Right atrium auricular region (tissue), 2 donors: ENCODE results near the gene CNIH4. TPM values are rescaled to one million over a fixed set of nuclear protein-coding genes. Genes with fewer than 3 reads are reported as not detected.
"Not testable (repeated sequence)": the region's sequence is repeated elsewhere in the genome, so short reads cannot be mapped to it uniquely, and the experiment has no call there.

ENCODE experiments used
- DNase-seq: peaks from one replicate; pipeline ENCODE4 v3.0.0-alpha.2; 2019; ENCODE audit warnings: low spot score
- H3K27ac ChIP-seq, 2 donors: fragments of 200-600 bp; sonication (generic); 1 replicate in 1 of 2; 2 replicates in 1 of 2; pipeline ENCODE4 v1.5.1; 2016 to 2019
- H3K27me3 ChIP-seq, 2 donors: fragments of 200-600 bp; sonication (generic); one replicate each; pipeline versions ENCODE4 v1.5.1 to v1.6.0; 2017 to 2019
- H3K36me3 ChIP-seq: fragments of 200-600 bp; sonication (generic); one replicate; pipeline ENCODE4 v1.5.1; 2016
- H3K4me1 ChIP-seq, 2 donors: fragments of 200-600 bp; sonication (generic); one replicate each; pipeline versions ENCODE4 v1.5.1 to v1.6.0; 2017 to 2019
- H3K4me3 ChIP-seq, 2 donors: fragments of 200-600 bp; sonication (generic); 1 replicate in 1 of 2; 2 replicates in 1 of 2; pipeline ENCODE4 v1.5.1; 2017 to 2019; ENCODE audit warnings: mild to moderate bottlenecking in 1 of 2, moderate library complexity in 1 of 2
- H3K9me3 ChIP-seq, 2 donors: fragments of 200-600 bp; sonication (generic); one replicate each; pipeline ENCODE4 v1.5.1; 2019
- total RNA-seq, 2 donors: library from RNA; depleted of rRNA; stranded (reverse); fragments of >200 nt; gene quantifications; one replicate each; pipeline ENCODE4 v1.1.0, GENCODE V29; 2016
- TF ChIP-seq, protein P1 (sequence below), 2 donors: fragments of 200-600 bp; sonication (generic); IDR thresholded peaks; one replicate each; pipeline ENCODE4 v1.5.1; 2019; ENCODE audit warnings: antibody characterized with exemption in 2 of 2

CNIH4 gene
- total RNA-seq, 2 donors from 2014 or later: 18.2 to 22.4 TPM

DNA sequence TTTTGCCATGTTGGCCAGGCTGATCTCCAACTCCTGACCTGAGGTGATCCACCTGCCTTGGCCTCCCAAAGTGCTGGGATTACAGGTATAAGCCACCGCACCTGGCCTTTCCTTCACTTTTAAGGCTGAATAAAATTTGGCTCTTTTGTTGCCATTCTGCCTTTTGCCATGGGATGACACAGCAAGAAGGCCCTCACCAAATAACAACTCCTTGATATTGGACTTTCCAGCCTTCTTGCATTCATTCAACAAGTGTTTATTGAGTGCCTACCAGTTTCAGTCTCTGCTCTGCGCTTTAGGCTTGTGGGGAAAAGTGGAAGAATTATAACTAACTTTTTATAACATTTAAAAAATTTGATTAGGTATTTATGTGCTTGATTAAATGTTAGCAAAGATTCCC lies 24.9 kb upstream of the CNIH4 start:
- no peak for DNase-seq
- TF ChIP-seq, protein P1, sequence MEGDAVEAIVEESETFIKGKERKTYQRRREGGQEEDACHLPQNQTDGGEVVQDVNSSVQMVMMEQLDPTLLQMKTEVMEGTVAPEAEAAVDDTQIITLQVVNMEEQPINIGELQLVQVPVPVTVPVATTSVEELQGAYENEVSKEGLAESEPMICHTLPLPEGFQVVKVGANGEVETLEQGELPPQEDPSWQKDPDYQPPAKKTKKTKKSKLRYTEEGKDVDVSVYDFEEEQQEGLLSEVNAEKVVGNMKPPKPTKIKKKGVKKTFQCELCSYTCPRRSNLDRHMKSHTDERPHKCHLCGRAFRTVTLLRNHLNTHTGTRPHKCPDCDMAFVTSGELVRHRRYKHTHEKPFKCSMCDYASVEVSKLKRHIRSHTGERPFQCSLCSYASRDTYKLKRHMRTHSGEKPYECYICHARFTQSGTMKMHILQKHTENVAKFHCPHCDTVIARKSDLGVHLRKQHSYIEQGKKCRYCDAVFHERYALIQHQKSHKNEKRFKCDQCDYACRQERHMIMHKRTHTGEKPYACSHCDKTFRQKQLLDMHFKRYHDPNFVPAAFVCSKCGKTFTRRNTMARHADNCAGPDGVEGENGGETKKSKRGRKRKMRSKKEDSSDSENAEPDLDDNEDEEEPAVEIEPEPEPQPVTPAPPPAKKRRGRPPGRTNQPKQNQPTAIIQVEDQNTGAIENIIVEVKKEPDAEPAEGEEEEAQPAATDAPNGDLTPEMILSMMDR (IDR thresholded peaks at IDR 0.05): no peak
- Histone ChIP-seq H3K4me1 (peaks cover 0 to 22% of the 10 kb centered on the region in 2 donors), H3K27me3 (no peaks in the 10 kb centered on the region), H3K9me3 (no peaks in the 10 kb centered on the region), H3K27ac (no peak overlapping the region), H3K36me3 (no peaks in the 10 kb centered on the region), H3K4me3 (no peak overlapping the region)

- DNase-seq: no peak
- H3K4me1 ChIP-seq: peaks cover 0 to 20% of the 10 kb centered on the region in 2 donors
- no peaks in the 10 kb centered on the region for H3K36me3 ChIP-seq
- no peak overlapping the region for H3K27ac ChIP-seq
- no peaks in the 10 kb centered on the region for H3K27me3 ChIP-seq
- no peak overlapping the region for H3K4me3 ChIP-seq
- TF ChIP-seq, protein P1 (IDR thresholded peaks at IDR 0.05): peak; percentile 22 to 71
- no peaks in the 10 kb centered on the region for H3K9me3 ChIP-seq
These were observed 23.3 kb upstream of the CNIH4 start for GRCh38 chr1:224333309-224333926.

DNA sequence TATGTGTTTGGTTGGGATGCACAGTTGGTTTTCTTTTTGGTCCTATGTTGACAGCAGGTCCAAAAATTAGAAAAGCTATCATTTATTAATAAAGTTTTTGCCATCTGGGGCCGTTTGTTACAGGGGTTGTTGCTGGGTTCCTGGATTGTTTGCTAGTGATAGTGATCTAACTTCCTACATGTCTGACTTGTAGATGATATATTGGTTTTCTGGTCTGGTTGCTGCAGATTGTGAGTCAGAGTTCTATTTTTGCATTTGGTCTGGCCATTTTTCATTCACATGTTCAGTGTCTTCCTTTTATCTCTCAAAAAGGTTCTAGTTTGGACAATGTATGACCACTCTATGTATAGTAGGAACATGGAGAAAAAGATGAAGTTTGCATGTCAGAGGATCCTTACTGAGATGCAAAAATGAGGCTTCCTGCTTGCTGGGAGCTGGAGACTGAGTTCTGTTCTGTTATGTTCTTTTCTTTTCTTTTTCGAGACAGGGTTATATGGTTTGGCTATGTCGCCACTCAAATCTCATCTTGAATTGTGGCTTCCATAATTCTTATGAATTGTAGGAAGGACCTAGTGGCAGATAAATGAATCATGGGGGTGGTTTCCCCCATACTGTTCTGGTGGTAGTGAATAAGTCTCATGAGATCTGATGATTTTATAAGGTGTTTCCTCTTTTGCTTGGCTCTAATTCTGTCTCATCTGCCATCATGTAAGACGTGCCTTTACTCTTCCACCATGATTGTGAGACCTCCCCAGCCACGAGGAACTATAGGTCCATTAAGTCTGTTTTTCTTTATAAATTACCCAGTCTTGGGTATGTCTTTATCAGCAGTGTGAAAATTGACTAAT lies 22.5 kb upstream of the CNIH4 start:
- TF ChIP-seq, protein P1 (IDR thresholded peaks at IDR 0.05): no peak
- Histone ChIP-seq H3K36me3 (no peaks in the 10 kb centered on the region), H3K4me3 (no peak overlapping the region), H3K27me3 (no peaks in the 10 kb centered on the region), H3K4me1 (peaks cover 0 to 12% of the 10 kb centered on the region in 2 donors), H3K9me3 (no peaks in the 10 kb centered on the region), H3K27ac (no peak overlapping the region)
- DNase-seq: no peak

DNA sequence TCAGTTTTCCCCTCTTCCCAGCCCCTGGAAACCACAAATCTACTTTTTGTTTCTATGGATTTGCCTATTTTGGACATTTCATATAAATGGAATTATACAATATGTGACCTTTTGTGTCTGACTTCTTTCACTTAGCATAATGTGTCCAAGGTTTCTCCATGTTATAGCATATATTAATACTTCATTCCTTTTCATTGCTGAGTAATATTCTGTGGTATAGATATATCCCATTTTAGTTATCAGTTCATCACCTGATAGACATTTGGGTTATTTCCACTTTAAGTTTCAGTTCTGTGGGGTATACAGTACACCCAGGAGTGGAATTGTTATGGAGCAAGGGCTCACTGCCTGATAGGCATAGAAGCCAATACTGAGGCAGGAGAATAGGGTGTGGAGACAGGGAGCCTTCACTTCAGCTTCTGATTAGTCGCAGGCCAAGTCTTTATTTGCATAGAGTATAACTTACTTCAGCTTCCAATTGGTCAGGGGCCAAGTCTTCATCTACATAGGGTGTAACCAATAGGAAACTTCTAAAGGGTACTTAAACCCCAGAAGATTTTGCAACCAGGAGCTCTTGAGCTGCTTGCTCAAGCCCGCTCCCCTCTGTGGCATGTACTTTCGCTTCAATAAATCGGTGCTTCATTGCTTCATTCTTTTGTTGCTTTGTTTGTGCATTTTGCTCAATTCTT lies 18.4 kb upstream of the CNIH4 start:
- Histone ChIP-seq H3K9me3 (no peaks in the 10 kb centered on the region), H3K27me3 (no peaks in the 10 kb centered on the region), H3K36me3 (no peaks in the 10 kb centered on the region), H3K4me1 (peaks cover 0 to 4% of the 10 kb centered on the region in 2 donors), H3K4me3 (no peak overlapping the region), H3K27ac (no peak overlapping the region)
- no peak for DNase-seq
- TF ChIP-seq, protein P1 (IDR thresholded peaks at IDR 0.05): no peak

GRCh38 chr1:224339442-224340033 lies 17.1 kb upstream of the CNIH4 start:
- no peak for DNase-seq
- TF ChIP-seq, protein P1 (IDR thresholded peaks at IDR 0.05): no peak
- no peaks in the 10 kb centered on the region for H3K36me3 ChIP-seq

GRCh38 chr1:224340453-224341384 lies 16.0 kb upstream of the CNIH4 start:
- not testable (repeated sequence) for H3K27ac ChIP-seq, H3K36me3 ChIP-seq, DNase-seq, H3K4me1 ChIP-seq, H3K27me3 ChIP-seq
- Histone ChIP-seq H3K9me3 (peaks cover 0 to 14% of the 10 kb centered on the region in 2 donors), H3K4me3 (peak overlapping the region; percentile 29 to 52)

More at GRCh38 chr1:224339442-224340033, 17.1 kb upstream of the CNIH4 start:
- no peak overlapping the region for H3K4me3 ChIP-seq
- H3K27me3 ChIP-seq: no peaks in the 10 kb centered on the region
- H3K4me1 ChIP-seq: peaks cover 0 to 4% of the 10 kb centered on the region in 2 donors
- peaks cover 0 to 12% of the 10 kb centered on the region in 2 donors for H3K9me3 ChIP-seq
- H3K27ac ChIP-seq: no peak overlapping the region
